GM18519 (cell line): ENCODE data around the gene FZD7.

ENCODE experiments used
- ATAC-seq: cut with Tn5 transposase; IDR thresholded peaks from one replicate; pipeline ENCODE4 v1.9.1; 2021; ENCODE audit warnings: mild to moderate bottlenecking, moderate library complexity; ENCODE audit not compliant: unreplicated experiment, low FRiP score

The FZD7 gene

DNA sequence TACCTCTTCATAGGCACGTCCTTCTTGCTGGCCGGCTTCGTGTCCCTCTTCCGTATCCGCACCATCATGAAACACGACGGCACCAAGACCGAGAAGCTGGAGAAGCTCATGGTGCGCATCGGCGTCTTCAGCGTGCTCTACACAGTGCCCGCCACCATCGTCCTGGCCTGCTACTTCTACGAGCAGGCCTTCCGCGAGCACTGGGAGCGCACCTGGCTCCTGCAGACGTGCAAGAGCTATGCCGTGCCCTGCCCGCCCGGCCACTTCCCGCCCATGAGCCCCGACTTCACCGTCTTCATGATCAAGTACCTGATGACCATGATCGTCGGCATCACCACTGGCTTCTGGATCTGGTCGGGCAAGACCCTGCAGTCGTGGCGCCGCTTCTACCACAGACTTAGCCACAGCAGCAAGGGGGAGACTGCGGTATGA, 2.3 kb downstream of the FZD7 start:
- no peak for ATAC-seq

DNA sequence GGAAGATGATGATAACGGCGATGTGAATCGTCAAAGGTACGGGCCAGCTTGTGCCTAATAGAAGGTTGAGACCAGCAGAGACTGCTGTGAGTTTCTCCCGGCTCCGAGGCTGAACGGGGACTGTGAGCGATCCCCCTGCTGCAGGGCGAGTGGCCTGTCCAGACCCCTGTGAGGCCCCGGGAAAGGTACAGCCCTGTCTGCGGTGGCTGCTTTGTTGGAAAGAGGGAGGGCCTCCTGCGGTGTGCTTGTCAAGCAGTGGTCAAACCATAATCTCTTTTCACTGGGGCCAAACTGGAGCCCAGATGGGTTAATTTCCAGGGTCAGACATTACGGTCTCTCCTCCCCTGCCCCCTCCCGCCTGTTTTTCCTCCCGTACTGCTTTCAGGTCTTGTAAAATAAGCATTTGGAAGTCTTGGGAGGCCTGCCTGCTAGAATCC, 3.0 kb downstream of the FZD7 start:
- no peak for ATAC-seq

DNA sequence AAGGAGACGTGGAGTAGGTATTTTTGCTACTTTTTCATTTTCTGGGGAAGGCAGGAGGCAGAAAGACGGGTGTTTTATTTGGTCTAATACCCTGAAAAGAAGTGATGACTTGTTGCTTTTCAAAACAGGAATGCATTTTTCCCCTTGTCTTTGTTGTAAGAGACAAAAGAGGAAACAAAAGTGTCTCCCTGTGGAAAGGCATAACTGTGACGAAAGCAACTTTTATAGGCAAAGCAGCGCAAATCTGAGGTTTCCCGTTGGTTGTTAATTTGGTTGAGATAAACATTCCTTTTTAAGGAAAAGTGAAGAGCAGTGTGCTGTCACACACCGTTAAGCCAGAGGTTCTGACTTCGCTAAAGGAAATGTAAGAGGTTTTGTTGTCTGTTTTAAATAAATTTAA, 3.4 kb downstream of the FZD7 start:
- no peak for ATAC-seq

DNA sequence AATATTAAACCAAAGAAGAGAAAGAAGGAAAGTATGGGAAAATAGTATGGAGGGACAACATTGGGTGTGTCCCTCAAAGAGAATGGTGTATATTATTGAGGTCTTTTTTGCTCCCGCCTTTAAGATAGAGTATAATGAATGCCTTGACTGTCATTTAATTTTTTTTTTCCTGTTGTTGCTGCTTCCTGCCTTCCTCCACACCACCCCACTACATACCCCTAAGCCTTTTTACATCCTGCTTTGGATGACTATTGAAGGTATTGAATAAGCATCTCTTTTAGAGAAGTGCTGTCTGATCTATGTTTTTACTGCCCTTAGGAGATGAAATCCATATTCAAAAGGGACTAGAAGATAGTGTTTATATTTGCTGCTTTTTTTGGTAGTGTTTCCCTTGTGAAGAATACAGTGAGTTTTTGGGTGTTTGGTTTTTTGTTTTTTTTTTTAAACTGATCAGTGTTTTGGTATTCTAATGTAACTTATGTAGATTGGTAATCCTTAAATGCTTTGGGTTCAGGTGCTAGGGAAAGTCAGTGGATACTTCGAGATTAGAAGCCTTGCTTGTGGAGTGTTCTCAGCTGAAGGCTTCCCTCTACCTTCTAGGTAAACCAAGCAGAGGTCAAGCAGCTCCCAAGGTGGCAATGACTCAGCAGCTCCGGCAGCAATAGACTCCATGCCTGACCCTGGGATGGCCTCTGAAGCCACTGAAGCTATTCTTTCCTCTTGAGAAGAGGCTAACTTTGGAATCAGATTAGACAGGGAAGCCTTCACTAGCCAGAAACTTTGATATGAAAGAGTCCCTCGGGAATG, 5.0 kb downstream of the FZD7 start:
- no peak for ATAC-seq

DNA sequence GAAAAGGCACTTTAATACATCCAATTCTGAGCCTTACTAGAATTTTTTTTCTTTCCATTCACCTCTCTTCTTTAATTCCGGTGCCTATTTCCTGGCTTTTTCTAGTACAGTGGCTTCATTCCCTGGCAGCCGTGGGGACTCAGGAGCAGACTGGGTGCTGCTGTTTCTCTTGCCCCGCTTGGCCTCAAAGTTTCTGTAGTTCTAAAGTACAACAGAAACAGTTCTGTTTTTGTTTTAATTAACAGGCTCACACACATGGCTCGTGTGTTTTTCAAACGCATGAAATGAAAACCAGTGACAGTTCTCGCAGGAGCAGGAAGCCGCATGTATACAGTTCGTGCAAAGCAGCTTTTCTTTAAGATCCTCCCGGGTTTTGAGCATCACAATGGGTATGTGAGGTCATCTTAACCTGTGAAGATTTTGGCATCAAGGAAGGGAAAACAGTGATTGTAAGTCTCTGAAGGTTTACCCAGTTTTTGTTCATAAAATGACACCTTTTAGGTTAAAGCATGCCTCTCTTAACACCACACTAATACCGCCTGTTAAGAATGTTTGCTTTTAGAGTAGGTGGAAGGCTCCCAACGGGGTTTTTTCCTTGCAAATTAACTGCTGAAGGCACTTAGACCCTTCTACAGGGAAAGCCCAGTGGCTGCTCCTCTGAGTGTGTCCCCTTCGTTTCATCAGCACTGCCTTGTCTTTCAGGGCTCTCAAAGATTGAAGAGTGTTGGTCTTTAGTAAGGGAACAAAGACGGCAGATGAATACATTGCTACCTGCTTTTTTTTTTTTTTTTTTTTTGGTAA, 5.8 kb downstream of the FZD7 start:
- no peak for ATAC-seq

DNA sequence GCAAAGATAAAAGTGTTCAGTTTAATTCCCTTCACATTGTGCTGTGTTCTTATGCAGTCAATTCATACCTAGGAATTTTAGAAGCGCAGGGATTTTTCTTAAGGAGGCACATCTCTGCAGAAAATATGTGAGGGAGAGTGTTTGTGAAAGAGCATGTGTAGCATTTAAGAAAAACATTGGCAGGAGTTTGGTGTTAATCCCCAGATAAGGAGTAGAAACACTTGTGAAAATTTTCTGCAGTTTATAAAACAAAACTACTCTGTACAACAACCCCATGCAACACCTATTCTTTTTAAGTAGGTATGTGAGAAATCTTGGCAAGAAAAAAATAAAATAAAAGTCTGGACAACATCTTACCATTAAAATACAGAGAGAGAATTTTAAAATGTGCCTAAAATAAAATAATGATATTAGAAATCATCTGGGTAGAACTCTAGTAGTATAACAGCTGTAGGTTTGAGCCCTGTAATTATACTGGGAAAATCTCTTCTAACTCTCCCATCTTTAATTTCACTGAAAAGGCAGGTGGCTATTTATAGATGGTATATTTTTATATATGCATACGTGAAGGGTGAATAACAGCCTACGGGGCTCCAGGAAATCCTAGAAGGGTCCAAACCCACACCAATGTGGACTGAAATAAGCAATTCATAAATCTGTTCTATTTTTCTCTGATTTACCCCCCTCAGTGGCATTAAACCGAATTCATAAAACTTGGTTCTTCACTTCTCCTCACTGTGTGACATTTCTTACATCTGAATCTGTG, 6.6 kb downstream of the FZD7 start:
- no peak for ATAC-seq

DNA sequence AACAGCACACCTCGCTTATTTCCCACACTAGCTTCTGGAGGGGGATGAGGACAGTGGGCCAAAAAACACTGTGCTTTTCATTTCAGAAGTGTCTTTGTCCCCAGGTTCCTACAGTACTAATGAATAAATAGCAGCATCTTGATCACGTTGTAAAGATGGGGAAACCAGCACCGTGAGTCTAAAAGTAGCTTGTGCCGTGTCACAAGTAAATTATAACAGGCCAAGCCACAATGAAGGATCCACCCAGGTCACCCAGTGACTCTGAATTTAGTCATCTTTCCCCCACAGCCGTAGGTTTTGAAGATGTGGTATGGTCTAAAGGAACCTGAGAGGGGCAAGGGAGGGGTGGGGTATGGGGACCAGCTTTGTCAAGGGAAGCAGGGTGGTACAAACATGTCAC, 8.8 kb downstream of the FZD7 start:
- no peak for ATAC-seq

DNA sequence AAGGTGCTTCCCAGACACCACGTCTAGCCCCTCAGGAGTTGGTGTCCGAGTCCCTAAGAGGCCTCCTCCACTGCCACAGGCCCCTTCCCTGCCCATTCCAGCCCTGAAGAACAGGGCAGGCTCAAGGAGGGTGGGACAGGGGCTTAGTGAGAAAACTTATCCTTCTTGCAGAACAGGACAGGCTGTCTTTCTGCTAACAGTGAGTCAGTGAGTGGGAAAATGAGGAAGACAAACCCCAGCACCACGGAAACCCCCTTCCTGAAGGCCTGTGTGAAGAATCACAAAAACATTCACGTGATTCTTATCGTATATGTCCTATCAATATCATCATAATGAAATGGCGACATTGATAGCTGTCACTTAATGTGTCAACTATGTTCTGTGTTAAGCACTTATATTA, 9.8 kb downstream of the FZD7 start:
- no peak for ATAC-seq

DNA sequence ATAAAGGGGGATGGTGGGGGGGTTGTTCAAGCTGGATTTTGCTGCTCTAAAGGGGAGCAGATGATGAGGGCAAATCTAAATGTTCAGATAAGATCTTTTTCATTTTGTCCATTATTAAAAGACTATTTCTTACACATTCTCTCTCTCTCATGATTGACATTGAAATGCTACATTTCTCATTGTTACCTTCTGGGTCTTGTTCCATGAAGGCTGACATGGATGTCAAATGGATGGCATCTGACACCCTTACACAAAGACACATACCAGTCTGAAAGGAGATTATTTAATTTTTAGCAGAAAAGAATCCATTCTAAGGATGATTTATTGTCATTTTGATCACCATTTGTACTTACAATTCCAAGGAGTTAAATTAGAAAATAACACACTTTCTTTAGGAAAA, 11.1 kb downstream of the FZD7 start:
- no peak for ATAC-seq

DNA sequence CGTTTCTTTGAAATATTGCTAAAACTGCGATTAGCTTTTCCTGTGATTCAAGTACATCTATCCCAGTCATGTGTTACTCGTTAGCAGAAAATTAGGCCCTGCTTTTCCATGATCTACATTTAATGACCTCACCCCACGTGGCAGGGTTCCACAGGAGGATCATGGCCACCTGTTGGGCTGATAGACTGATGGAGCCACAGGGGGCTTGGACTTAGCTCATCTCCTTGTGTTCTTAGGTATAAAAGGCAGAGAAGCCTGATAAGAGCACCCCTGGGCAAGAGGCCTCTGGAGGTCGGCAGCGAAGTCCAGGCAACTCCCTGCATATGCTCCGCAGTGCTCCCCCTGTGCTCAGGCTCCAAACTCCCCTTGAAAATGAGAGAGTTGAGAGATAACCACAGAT, 12.9 kb downstream of the FZD7 start:
- ATAC-seq = no peak

DNA sequence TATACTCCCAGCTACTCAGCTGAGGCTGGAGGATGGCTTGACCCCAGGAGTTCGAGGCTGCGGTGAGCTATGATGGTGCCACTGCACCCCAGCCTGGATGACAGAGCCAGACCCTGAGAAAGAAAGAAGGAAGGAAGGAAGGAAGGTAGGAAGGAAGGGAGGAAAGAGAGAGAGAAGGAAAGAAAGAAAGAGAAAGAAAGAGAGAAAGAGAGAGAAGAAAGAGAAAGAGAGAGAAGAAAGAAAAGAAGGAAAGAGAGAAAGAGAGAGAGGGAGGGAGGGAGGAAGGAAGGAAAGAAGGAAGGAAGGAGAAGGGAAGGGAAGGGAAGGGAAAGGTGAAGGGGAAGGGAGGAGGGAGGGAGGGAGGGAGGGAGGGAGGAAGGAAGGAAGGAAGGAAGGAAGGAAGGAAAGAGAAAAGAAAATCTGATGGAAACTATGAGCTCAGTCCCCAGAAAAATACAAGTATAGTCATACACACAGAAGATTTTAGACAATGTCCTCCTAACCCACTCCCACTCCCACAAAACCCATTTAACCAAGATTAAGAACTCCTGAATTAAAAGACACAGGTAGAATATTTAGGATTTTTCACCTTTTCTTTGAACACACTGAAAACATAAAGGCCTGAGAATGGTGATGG, 15.6 kb downstream of the FZD7 start:
- no peak for ATAC-seq

DNA sequence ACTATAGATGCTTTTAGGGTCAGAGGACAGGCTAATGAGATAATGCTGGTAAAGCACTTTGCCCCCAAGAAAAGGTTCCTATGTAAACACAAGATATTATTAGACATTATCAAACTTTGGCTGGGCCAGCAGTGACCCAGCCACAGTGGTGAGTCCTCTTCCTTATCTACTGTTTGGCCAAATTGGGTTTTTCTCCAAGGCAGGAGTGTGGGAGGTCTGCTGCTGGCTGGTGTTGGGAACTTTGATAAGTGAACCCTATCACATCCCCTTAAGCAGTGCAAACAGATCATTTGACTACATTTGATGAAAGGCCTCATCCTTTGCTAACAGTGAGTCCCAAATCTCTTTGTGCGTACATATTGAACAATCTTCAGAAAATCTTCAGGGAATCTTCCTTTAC, 16.2 kb downstream of the FZD7 start:
- no peak for ATAC-seq

DNA sequence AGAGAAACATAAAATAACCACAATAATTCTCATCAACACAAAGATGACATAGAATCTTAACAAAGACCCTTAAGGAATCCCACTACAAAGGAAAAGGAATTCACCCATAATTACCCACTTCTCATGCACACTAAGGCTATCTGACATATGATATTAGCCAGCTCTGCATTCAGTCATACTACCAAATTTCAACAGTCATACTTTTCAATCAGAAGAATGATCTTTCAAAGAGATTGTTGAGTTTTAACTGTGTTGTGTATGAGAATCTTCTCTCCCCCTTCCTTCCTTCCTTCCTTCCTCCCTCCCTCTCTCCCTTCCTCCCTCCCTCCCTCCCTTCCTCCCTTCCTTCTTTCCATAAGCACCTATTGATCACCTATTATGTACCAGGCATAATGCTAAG, 17.0 kb downstream of the FZD7 start:
- ATAC-seq = no peak

DNA sequence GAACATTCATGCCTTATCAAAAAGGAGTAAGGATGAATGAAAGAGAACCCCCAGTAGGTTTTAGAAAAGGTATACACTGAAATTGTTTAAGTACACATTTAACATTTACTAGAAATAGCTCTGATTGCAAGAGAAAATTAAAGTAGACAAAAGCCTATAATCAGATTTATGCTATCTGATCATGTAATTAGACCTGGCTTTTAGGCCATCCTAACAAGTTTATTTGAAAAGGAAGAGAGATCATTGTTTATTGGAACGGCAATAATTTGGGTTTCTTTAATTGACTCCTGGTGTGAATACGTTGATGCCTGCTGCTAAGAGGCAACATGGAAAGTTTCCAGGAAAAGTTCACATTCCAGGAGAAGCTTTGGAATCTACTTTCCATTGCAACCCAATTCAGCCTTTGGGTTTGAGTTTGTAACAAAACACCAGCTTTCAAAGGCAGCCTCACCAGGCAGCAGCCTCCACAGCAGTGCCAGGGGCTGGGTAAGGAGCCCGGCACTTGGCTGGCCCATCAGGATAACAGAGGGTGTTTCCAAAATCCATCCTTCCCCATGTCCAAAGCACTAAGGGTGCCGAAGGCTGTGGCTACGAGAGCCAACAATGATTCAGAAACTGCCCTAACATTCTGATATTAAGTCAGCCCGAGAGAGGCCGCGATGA, 18.0 kb downstream of the FZD7 start:
- ATAC-seq = no peak

DNA sequence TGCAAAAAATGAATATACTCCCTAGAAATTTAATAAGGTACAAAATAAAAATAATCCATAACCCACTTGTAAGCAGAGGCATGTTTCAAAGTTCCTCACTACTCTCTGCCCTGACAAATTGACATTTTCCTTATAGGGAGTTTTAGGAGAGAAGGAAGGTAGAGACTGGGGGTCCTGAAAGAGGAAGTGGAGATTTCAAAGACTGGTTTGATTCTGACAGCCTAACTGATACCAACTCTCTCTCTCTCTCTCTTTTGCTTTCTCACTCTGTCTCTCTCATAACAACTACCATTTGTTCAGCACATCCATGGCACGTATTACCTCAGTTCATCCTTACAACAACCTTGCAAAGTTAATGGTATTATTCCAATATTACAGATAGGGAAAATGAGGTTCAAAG, 18.6 kb downstream of the FZD7 start:
- ATAC-seq = no peak

DNA sequence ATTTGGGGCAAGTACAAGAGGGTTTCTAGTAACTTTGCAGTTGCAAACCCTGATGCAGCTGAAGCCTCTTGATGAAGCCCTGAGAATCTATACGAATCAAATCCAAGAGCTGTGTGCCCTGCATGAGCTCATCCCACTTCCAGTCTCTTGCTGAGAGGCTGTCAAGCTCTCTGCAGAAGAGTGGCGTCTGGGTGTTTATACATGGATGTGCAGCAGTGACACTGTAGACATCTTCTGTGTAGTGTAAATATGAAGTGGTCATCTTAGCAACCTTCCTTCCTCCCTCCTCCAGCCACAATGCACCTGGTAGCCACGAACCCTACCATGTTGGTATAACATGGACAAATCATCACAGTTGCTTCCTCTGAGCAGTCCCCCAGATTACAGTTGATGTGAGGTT, 21.0 kb downstream of the FZD7 start:
- no peak for ATAC-seq

DNA sequence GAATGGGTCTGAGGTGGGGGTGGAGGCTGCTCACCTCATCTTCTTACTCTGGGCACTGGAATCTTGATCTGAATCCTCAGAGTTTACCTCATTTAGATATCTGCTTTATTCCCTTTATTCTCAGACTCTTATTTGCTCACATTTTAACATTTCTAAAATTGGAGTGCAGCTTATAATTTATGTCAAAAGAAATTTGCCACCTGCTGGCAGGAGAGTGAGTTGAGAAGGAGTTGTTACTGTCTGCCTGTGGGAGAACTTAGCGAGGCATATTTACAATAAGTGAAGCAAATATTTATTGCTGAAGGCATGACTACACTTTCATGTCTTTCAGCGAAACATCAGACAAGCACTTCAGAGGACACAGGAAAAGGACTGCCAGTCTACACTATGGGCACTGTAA, 23.0 kb downstream of the FZD7 start:
- ATAC-seq = no peak

DNA sequence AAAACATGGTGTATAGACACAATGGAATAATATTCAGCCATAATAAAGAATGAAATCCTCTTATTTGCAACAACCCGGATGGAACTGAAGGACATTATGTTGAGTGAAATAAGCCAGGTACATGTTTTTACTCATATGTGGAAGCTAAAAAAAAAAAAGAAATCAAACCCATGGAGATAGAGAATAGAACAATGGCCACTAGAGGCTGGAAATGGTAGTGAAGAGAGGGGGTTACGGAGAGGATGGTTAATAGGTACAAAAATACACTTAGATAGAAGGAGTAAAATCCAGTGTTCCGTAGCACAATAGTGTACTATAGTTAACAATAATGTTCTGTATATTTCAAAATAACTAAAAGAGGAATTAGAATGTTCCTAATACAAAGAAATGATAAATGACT, 26.6 kb downstream of the FZD7 start:
- ATAC-seq = no peak

DNA sequence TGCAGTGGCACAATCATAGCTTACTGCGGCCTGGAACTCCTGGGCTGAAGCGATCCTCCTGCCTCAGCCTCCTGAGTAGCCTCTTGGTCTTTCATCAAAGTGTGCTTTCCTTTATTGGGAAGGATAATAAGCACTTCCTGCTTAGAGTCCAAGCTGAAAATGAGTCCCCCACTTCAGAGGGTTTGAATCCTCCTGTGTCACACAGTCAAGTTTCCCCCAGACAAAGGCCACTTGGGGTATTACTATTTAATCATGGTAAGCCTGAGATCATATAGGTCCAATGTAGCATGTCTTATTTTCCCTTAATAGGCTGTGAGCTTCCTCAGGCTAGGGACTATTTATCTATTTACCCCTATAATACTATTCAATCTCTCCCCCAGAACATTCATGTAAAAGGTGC, 28.0 kb downstream of the FZD7 start:
- no peak for ATAC-seq

DNA sequence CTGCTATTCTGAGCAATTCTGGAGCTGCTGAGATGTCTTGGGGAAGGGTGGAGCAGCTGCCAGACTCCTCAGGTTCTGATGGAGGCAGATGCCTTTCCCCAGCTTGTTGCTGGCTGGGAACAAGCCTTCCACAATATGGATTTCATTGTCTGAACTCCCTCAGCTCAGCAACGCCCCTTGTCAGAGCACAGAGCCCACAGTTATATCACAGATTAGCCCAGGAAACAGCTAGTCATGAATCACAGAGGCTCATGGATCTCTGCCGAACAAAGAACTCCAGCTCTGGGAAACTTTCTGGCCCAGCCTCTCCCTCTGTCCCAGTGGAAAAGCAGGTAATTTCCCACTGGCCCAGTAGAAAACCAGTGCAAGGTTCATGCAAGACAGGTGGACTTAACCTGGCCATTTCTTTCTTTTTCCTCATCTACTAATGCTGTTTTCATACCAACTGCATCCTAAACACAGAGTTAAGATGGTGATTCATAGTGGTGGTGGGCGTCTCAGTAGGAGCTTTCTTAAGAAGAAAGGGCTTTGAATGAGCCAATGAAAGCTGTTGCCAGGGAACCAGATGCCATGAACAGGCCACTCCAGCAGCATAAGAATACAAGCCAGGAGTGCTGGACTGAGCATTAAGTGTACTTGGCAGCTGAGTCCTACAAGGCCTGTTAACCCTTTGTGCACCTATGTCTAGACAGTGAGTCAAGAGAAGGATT, 30.7 kb downstream of the FZD7 start:
- no peak for ATAC-seq
